Mucosa of descending colon (tissue), 3 donors: ENCODE data around the gene MAN2C1. TPM values are rescaled to one million over a fixed set of nuclear protein-coding genes. Genes with fewer than 3 reads are reported as not detected.
A peak's percentile ranks its signal among the peaks of the same experiment; 100 is the strongest.
"Not testable (repeated sequence)": the region's sequence is repeated elsewhere in the genome, so short reads cannot be mapped to it uniquely, and the experiment has no call there.

Source experiments
- ATAC-seq: fragments of 200-7000 bp; cut with Tn5 transposase; one replicate; pipeline ENCODE4 v1.9.1; 2020; ENCODE audit warnings: mild to moderate bottlenecking, moderate library complexity
- DNase-seq, 3 donors: peaks; one replicate each; pipeline ENCODE4 v3.0.0-alpha.2; 2020
- H3K36me3 ChIP-seq: fragments of 200-600 bp; one replicate; pipeline ENCODE4 v1.8.0; 2021; ENCODE audit warnings: low read depth, mild to moderate bottlenecking
- H3K4me1 ChIP-seq: fragments of 200-600 bp; one replicate; pipeline ENCODE4 v1.8.0; 2021; ENCODE audit warnings: low read depth, mild to moderate bottlenecking
- H3K4me3 ChIP-seq: fragments of 200-600 bp; one replicate; pipeline ENCODE4 v1.8.0; 2021; ENCODE audit warnings: mild to moderate bottlenecking
- H3K9me3 ChIP-seq: fragments of 200-600 bp; one replicate; pipeline ENCODE4 v1.8.0; 2021; ENCODE audit warnings: mild to moderate bottlenecking
- CTCF ChIP-seq: fragments of 200-600 bp; IDR thresholded peaks from one replicate; pipeline ENCODE4 v1.8.0; 2022; ENCODE audit warnings: antibody characterized with exemption, mild to moderate bottlenecking
- intact Hi-C, 2 donors: fragments of 100-400 bp; cut with DNase I in 1 of 2; cut with micrococcal nuclease in 1 of 2; formaldehyde crosslinking; loops; one replicate each; pipeline versions ENCODE4 v1.11.0 to v1.11.1; 2022; cut with DNase I, micrococcal nuclease
- total RNA-seq, 3 donors: library from RNA; stranded (reverse); fragmentation: NEBNext Ultra II Directional in 2 of 3; extraction: Animal tissue kit (Norgen Biotek cat#: 25700) in 2 of 3; gene quantifications; one replicate each; pipeline versions ENCODE4 v1.2.1 to v1.2.4, GENCODE V29; 2021 to 2023
- donor health status: DM: no; HTN: no; CAD: no; lungs with moderate emphysema.
- donor health status: DM: no; HTN: no; CAD: no.
- donor health status: DM: no; HTN: yes; CAD: no.

Gene MAN2C1
- total RNA-seq, 3 donors from 2014 or later = 192 to 239 (median 217) TPM

- ATAC-seq (no peak), DNase-seq (peak in 1 of 3 donors; percentile 40)
- Histone ChIP-seq H3K36me3 (no peaks in the 10 kb centered on the region), H3K9me3 (no peaks in the 10 kb centered on the region), H3K4me1 (peaks cover 7% of the 10 kb centered on the region), H3K4me3 (no peak overlapping the region)
- no peak for TF ChIP-seq CTCF
- intact Hi-C loops = no loop called here
These were observed 16.0 kb downstream of the MAN2C1 start for GRCh38 chr15:75352186-75353080.

- no peak for ATAC-seq
- intact Hi-C loops = no loop called here
- H3K9me3 ChIP-seq = no peaks in the 10 kb centered on the region
- H3K4me1 ChIP-seq = peaks cover 7% of the 10 kb centered on the region
- no peak overlapping the region for H3K4me3 ChIP-seq
- peak in 1 of 3 donors; percentile 26 for DNase-seq
- H3K36me3 ChIP-seq = no peaks in the 10 kb centered on the region
- TF ChIP-seq CTCF = no peak
These were observed 17.6 kb downstream of the MAN2C1 start for GRCh38 chr15:75350601-75351361.

GRCh38 chr15:75349851-75350588 is 18.4 kb downstream of the MAN2C1 start:
- H3K9me3 ChIP-seq = no peaks in the 10 kb centered on the region
- ATAC-seq (peak; percentile 33), DNase-seq (peak; percentile 51 to 85 (median 66))
- H3K36me3 ChIP-seq = no peaks in the 10 kb centered on the region
- intact Hi-C loops = no loop called here
- no peak for TF ChIP-seq CTCF
- H3K4me3 ChIP-seq = no peak overlapping the region
- peaks cover 7% of the 10 kb centered on the region for H3K4me1 ChIP-seq

GRCh38 chr15:75349351-75349669 is 19.1 kb downstream of the MAN2C1 start:
- H3K36me3 ChIP-seq, H3K4me3 ChIP-seq, ATAC-seq, H3K9me3 ChIP-seq, H3K4me1 ChIP-seq, intact Hi-C loops, DNase-seq: not testable (repeated sequence)

- Histone ChIP-seq H3K36me3 (no peaks in the 10 kb centered on the region), H3K4me3 (peak overlapping the region; percentile 80), H3K9me3 (no peaks in the 10 kb centered on the region), H3K4me1 (peaks cover 7% of the 10 kb centered on the region)
- DNase-seq (peak; percentile 26 to 58 (median 55)), ATAC-seq (peak; percentile 21)
- intact Hi-C loops = no loop called here
- TF ChIP-seq CTCF = no peak
These were observed 19.7 kb downstream of the MAN2C1 start for GRCh38 chr15:75348562-75349350.
